Measurements from ENCODE around the gene CES2. TPM values are rescaled to one million over a fixed set of nuclear protein-coding genes. Genes with fewer than 3 reads are reported as not detected.

CES2 gene
- total and polyA plus RNA-seq, 9 of the 15 experiments (the other 6 are each of a cell fraction or from before 2014, with no cell fraction given): 2.2 to 37.9 (median 24.4) TPM

DNA sequence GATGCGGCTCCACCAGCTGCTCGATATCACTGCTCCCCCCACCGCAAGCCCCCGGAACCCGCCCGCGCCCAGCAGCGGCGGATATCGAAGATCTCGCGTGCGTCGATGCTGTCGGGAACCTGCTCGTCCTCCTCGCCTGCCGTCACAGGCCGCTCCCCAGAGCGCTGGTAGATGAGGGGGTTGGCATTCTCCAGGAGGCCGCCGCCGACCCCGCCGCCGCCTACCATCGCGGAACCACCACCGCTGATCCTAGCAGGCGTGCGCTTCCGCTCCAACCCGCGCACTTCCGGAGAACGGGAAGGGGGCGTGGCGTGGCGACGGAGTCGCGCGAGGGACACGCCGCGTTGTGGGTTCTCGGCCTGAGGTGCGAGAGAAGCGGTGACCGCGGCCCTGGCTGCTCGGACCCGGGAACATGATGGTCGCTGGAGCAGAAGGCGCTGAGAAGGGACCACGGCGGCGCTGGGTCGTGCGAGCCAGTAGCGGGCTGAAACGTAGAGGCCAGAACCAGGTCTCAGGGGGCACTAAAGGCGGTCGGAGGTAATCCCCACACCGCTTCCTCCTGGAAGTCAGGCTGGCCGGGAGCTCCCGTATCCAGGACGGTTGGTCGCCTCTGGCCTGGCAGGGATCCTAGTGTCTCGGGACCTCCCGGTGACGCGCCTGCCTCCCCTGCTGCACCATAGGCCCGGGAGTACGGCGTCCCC, 1.0 kb upstream of the CES2 start, which contains the start of gene CIAO2B (continued):
- TF ChIP-seq PRDM10 (IDR thresholded peaks at IDR 0.05; ENCODE audit: partially characterized antibody): peak; percentile 16
- no peak for TF ChIP-seq SRSF1 (IDR thresholded peaks at IDR 0.05; ENCODE audit: low read depth, low read length)
- TF ChIP-seq YY1 (IDR thresholded peaks at IDR 0.05; ENCODE audit: borderline replicate concordance in 1 of 3, control insufficient read depth in 1 of 3, extremely low read depth in 1 of 3, insufficient read depth in 3 of 3, insufficient read length in 1 of 3, insufficient replicate concordance in 2 of 3, low read depth in 1 of 3, low read length in 2 of 3): peak in 2 of 3 experiments; percentile 54
- TF ChIP-seq HNRNPUL1 (IDR thresholded peaks at IDR 0.05; ENCODE audit: low read length): no peak
- 0 out of 4 replicates have a peak, but pooled peaks of 1 of the 2 experiments have one; percentile 49 for TF ChIP-seq FOXA3 (CRISPR knock-in tag; conservative IDR thresholded peaks at IDR 0.05 in 1 of 2, IDR thresholded peaks at IDR 0.05 in 1 of 2)
- peak; percentile 84; the same call in 1 of the 2 replicates for TF ChIP-seq GTF2E2 (tag; IDR thresholded peaks at IDR 0.05)
- TF ChIP-seq ELF1 (tag; IDR thresholded peaks at IDR 0.05): peak; percentile 96
- no peak for TF ChIP-seq USF2 (CRISPR knock-in tag; IDR thresholded peaks at IDR 0.05)
- no peak for TF ChIP-seq ZKSCAN3 (CRISPR knock-in tag; IDR thresholded peaks at IDR 0.05)
- no peak for TF ChIP-seq KLF6 (CRISPR knock-in tag; IDR thresholded peaks at IDR 0.05; ENCODE audit: borderline replicate concordance)
- no peak for TF ChIP-seq RAD21 (CRISPR knock-in tag; conservative IDR thresholded peaks at IDR 0.05 in 1 of 2, IDR thresholded peaks at IDR 0.05 in 1 of 2)
- TF ChIP-seq, protein P1, sequence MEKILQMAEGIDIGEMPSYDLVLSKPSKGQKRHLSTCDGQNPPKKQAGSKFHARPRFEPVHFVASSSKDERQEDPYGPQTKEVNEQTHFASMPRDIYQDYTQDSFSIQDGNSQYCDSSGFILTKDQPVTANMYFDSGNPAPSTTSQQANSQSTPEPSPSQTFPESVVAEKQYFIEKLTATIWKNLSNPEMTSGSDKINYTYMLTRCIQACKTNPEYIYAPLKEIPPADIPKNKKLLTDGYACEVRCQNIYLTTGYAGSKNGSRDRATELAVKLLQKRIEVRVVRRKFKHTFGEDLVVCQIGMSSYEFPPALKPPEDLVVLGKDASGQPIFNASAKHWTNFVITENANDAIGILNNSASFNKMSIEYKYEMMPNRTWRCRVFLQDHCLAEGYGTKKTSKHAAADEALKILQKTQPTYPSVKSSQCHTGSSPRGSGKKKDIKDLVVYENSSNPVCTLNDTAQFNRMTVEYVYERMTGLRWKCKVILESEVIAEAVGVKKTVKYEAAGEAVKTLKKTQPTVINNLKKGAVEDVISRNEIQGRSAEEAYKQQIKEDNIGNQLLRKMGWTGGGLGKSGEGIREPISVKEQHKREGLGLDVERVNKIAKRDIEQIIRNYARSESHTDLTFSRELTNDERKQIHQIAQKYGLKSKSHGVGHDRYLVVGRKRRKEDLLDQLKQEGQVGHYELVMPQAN (IDR thresholded peaks at IDR 0.05; ENCODE audit: borderline replicate concordance): peak; percentile 77
- no peak for TF ChIP-seq BRCA1 (IDR thresholded peaks at IDR 0.05)
- no peak for TF ChIP-seq BRCA1 (CRISPR knock-in tag; IDR thresholded peaks at IDR 0.05)
- TF ChIP-seq ATF7 (IDR thresholded peaks at IDR 0.05): peak; percentile 69
- no peak for TF ChIP-seq ZNF274 (IDR thresholded peaks at IDR 0.05; ENCODE audit: borderline replicate concordance, low read depth, low read length)
